HG02678 (cell line): ENCODE results near the gene FBXL20.
"Not testable (repeated sequence)": the region's sequence is repeated elsewhere in the genome, so short reads cannot be mapped to it uniquely, and the experiment has no call there.

Source experiments
- ATAC-seq: cut with Tn5 transposase; IDR thresholded peaks from one replicate; pipeline ENCODE4 v1.9.1; 2021; ENCODE audit warnings: mild to moderate bottlenecking, moderate library complexity; ENCODE audit not compliant: unreplicated experiment

FBXL20 gene

GRCh38 chr17:39401412-39402243, at the start of gene FBXL20:
TSS of gene FBXL20 (minus strand) at chr17:39401626. CDS start at chr17:39401402, 224 bp downstream.
- peak; percentile 69 for ATAC-seq

- peak; percentile 90 for ATAC-seq
Measured at GRCh38 chr17:39450847-39451581, 49.6 kb upstream of the FBXL20 start, which contains the start of gene MED1. TSS of gene MED1 (minus strand) at chr17:39451263. CDS start at chr17:39451062, 201 bp downstream.

GRCh38 chr17:39450051-39450450, 48.6 kb upstream of the FBXL20 start:
- no peak for ATAC-seq

DNA sequence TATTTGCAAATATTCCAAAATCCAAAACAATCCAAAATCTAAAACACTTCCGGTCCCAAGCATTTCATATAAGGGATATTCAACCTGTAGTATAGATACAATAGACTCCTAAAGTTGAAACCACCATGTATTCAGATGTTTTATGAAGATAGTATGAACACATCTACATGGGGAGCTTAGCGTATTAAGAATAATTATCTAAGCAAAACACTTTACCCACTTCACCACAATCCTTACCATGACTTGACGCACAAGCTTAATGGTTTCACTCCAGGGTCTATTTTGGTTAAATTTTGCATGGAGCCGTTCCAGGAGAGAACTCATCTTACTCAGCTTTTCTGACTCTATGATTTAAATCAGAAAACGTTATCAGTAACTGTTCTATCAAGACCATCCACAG, 46.1 kb upstream of the FBXL20 start:
- no peak for ATAC-seq

- no peak for ATAC-seq
Measured at GRCh38 chr17:39443326-39443725, 41.9 kb upstream of the FBXL20 start.

- ATAC-seq = not testable (repeated sequence)
Measured at GRCh38 chr17:39439868-39440267, 38.4 kb upstream of the FBXL20 start.

- no peak for ATAC-seq
Measured at GRCh38 chr17:39429600-39429999, 28.2 kb upstream of the FBXL20 start.

DNA sequence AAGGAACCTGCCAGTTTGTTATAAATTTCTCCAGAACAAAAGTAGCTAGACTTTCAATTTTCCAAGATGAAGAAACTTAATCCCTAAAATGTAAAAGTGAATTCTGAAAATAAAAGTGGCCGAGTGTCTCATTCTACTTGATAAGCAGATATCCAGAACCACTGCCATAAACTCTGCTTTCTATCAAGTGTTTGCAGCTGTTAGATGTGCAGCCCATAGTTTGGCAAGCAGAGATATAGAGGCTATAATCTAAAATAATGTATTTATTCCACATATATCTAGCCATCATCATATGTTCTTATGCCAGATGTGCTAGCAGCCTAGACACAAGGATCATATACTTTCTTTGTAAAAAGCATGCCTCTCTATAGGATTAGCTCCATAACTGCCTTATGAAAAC, 14.7 kb upstream of the FBXL20 start:
- ATAC-seq = no peak

DNA sequence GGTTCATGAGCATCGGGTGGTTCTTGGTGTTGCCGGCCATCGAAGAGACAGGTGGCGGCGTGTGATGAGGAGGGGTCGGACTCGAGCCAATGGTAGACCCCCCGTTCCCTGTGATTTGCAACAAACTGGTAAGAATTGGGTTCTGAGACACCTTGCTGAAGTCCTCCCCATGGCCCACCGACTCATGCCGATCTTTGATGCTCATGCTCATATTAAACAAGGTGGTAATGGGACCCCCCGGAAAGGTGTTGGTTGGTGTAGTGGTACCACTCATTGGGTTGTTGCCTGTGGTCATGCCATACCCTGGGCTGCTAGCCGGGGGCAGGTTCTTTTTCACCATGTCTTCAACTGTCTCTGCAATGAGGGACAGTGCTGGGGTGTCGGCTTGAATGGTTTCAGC, 8.9 kb upstream of the FBXL20 start:
- ATAC-seq = no peak

DNA sequence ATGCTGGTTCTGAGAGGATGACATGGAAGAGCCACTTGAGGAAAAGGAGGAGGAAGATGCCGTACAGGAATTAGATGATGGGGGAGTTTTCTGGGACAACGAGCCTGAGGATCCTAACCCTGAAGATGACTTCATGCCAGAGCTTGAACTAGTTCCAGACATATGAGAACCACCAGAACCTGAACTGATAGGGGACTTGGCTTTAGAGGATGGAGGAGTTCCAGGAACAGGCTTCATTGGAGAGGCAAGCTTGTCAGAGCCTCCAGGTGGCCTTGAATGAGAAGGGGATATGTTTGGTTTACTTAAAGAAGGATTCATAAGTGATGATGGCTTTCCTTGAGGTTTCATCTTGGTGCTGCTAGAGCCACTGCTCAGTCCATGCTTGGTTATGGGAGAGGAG, 6.9 kb upstream of the FBXL20 start:
- ATAC-seq = no peak

DNA sequence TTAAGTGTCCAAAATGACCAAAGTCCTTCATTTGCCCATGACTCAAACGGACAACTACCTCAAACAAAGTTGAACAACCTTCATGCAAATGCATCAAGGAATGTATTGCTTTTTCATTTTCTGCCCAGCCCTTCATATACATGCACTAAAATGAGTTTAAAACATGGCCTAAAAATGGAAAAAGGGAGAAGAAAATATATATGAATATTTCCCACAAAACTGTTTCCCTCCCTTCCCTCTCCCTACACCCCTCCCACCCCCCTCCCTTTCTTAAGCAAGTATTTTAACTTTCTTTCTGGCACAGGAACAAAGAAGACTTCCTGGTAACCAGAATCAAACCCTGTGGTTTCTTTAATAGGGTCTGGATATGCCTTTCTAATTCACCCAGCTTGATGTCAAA, 5.5 kb upstream of the FBXL20 start:
- no peak for ATAC-seq

DNA sequence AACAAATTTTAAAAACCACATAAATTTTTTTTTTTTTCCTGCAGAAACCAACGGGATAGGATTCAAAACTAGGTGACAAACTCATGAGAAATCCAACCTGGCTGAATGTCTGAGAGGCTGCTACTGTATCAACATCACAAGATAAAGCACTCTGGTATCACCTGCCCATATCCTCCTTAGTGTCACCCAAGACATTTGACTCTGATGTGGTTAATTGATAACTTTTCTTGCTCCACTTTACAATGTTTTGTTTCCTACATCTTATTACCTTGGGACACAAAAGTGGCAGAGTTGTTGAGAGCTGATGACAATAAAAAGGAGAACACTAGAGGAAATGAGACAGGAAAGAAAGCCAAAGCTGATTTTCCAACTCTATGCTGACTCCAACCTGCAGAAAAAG, 4.0 kb upstream of the FBXL20 start:
- no peak for ATAC-seq

GRCh38 chr17:39404542-39405378, 3.3 kb upstream of the FBXL20 start:
- no peak for ATAC-seq

GRCh38 chr17:39402890-39403605, 1.6 kb upstream of the FBXL20 start:
- ATAC-seq = no peak

DNA sequence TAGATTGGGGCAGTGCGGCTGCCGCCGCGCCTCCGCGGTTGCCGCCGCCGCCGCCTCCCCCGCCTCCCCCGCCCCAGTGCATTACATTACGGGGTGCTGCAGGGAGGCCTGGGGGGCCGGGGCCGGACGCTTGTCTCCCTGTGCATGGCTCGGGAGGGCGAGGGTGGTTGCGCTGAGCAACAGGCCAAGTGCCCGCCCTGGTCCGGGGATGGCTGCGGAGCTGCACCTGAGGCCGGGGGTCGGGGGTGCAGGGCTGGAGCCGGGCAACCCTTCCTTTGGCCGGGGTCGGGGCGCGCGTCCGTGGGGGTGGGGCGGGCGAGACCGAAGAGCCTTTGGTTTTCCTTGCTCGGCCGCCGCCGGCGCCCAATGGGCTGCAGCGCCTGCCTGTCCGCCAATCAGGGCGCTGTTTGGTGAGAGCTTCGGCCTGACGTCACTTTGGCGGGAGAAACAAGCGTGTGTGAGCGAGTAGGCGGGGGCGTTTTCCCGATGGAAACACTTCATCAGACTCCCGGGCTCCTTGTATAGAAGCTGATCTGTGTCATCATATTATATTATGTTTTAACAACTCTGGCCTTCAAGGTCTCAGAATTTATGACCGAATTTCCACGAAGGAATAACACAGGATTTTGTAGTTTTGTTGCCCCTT, 941 bp upstream of the FBXL20 start:
- ATAC-seq = peak; percentile 68

DNA sequence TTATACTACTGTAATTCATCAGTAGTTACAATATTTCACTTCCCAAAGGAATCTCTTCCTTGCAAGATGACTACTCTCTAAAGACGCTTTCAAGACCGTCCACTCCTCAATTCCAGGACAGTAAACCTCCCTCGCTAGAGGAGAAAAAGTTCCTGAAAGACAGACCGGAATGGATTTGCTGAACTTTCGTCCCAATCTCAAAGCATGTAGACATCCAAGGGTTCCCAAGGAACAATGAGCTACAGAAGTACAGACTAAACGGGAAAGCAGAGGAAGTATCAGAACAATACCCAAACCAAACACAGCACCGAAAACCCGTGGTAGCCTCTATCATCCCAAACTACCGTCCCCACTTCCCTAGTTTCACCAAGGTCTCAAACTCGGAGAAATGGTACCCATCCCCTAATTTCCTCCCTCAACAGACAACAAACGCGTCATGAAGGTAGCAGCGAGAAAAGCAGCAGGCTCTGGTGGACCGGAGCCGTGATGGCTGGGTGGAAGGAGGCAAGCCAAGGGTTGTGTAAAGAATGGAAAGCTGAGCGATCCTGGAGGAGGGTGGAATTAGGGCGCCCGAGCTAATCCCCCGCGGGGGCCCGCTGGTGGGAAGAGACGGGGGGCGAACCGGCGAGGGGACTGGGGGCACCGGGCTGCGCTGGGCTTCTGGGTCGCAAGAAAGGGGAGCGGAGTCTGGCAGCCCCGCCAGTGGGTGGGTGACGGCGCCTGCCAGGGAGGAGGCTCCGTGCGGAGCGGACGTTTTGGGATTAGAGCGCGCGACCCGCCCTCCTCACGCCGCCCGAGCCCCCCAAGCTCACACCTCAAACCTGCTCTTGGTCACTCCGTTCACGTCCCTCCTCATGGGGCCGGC, 647 bp downstream of the FBXL20 start:
- ATAC-seq = no peak

DNA sequence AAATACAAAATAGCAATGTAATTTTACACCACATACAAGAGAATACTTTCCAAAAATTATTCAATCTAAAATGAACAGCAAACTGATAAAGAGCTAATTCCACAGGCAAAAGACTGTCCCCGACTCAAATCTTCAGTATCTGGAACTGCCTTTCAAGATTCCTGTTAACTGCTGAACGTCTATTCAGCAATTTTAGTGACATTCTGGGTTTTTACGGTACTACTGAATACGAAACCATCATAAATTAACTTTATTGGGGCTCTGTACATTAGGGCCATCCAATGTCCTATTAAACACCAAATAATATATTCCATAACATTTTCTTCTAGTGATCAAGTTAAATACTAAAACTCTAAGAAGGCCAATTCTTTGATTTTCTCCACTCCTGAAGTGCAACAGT, 1.6 kb downstream of the FBXL20 start:
- ATAC-seq = no peak

DNA sequence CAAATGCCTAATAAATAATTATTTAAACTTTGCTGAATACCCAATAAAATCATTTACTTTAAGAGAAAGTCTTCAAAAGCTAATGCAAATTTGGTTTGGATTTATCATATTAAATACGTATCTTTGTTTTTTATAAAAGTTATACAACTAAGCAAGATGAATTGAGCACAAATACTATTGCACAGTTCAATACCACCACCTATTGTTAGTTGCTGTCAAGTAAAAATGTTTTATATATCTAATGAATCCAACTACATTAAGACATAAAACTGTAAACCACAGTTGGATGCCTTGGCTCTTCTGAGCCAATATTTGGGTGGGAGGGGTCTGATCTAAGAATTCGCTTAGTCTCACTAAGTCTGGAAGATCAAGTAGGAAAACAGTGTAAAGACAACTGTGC, 7.7 kb downstream of the FBXL20 start:
- no peak for ATAC-seq

GRCh38 chr17:39391448-39391847, 10.0 kb downstream of the FBXL20 start:
- ATAC-seq = no peak
